H1 (cell line): ENCODE data around the gene LBR. TPM values are rescaled to one million over a fixed set of nuclear protein-coding genes. Genes with fewer than 3 reads are reported as not detected.

Source experiments
- CTCF ChIA-PET: fragments of 300-600 bp; sonication (Branson Sonifier 250); formaldehyde crosslinking; loops from one replicate; lab custom pipeline; 2021; ENCODE audit not compliant: partially characterized antibody; lab: Charles Lee
- POLR2A ChIA-PET: fragments of 300-600 bp; sonication (Branson Sonifier 250); formaldehyde crosslinking; loops from one replicate; lab custom pipeline; 2021; ENCODE audit warnings: inconsistent platforms; ENCODE audit not compliant: partially characterized antibody; lab: Charles Lee
- DNase-seq, 2 experiments: peaks; one replicate each; pipeline versions ENCODE4 v3.0.0 to v3.0.0-alpha.2; 2010 to 2022; ENCODE audit warnings: low spot score in 2 of 2, low read depth in 1 of 2, mixed read lengths in 1 of 2
- FAIRE-seq: peaks from 2 replicates; lab custom pipeline; 2011; peaks lifted over from hg19 to GRCh38; lab: Jason Lieb, UNC
- H2AFZ ChIP-seq: 2 replicates; pipeline ENCODE4 v1.8.1; 2012; ENCODE audit warnings: low read length, inconsistent platforms
- H2AK5ac ChIP-seq: 2 replicates; pipeline ENCODE4 v1.6.1; 2013; ENCODE audit warnings: low read depth, low read length
- H2BK120ac ChIP-seq: replicated peaks from 2 replicates; pipeline ENCODE3; 2013; ENCODE audit warnings: low read depth, low read length, inconsistent platforms
- H2BK12ac ChIP-seq: 2 replicates; pipeline ENCODE4 v1.6.1; 2013; ENCODE audit warnings: low read depth, low read length
- H2BK15ac ChIP-seq: 2 replicates; pipeline ENCODE4 v1.6.1; 2013; ENCODE audit warnings: low read length
- H2BK20ac ChIP-seq: 2 replicates; pipeline ENCODE4 v1.6.1; 2013; ENCODE audit warnings: low read length
- H2BK5ac ChIP-seq: 2 replicates; pipeline ENCODE4 v1.6.1; 2013; ENCODE audit warnings: low read depth, low read length
- H3K14ac ChIP-seq: 2 replicates; pipeline ENCODE4 v1.6.1; 2013; ENCODE audit warnings: inconsistent platforms; ENCODE audit not compliant: insufficient read length
- H3K18ac ChIP-seq: 2 replicates; pipeline ENCODE4 v1.6.1; 2013; ENCODE audit warnings: low read length; ENCODE audit errors: extremely low read depth
- H3K23ac ChIP-seq: 2 replicates; pipeline ENCODE4 v1.6.1; 2013; ENCODE audit warnings: inconsistent platforms; ENCODE audit not compliant: insufficient read length
- H3K23me2 ChIP-seq: 2 replicates; pipeline ENCODE4 v1.6.1; 2013; ENCODE audit warnings: low read depth, low read length
- H3K27ac ChIP-seq: 2 replicates; pipeline ENCODE4 v1.6.1; 2011; ENCODE audit warnings: low read depth, low read length, inconsistent platforms
- H3K27me3 ChIP-seq, 4 experiments: replicated peaks in 1 of 4; 1 replicate in 1 of 4; 2 replicates in 3 of 4; pipeline versions ENCODE4 v1.6.1 to v1.8.1; 2011 to 2013; ENCODE audit warnings: low read length in 3 of 4, mild to moderate bottlenecking in 3 of 4, inconsistent platforms in 2 of 4, mixed read lengths in 2 of 4, moderate library complexity in 1 of 4; ENCODE audit not compliant: control insufficient read depth in 3 of 4, insufficient read depth in 3 of 4; ENCODE audit errors: extremely low read depth in 1 of 4
- H3K36me3 ChIP-seq, 4 experiments: 2 replicates each; pipeline versions ENCODE4 v1.6.1 to v1.8.1; 2011 to 2013; ENCODE audit warnings: mild to moderate bottlenecking in 4 of 4, low read length in 3 of 4, moderate library complexity in 2 of 4, control low read depth in 1 of 4, inconsistent platforms in 1 of 4; ENCODE audit not compliant: insufficient read depth in 4 of 4, control insufficient read depth in 2 of 4
- H3K4ac ChIP-seq: replicated peaks from 2 replicates; pipeline ENCODE3; 2013; ENCODE audit warnings: low read length, low read depth, mixed read lengths, inconsistent platforms; ENCODE audit not compliant: insufficient read length
- H3K4me1 ChIP-seq, 4 experiments: replicated peaks in 1 of 4; 1 replicate in 1 of 4; 2 replicates in 3 of 4; pipeline versions ENCODE4 v1.6.1 to v1.8.1; 2011 to 2013; ENCODE audit warnings: low read length in 3 of 4, inconsistent platforms in 2 of 4, mixed read lengths in 1 of 4; ENCODE audit not compliant: insufficient read depth in 4 of 4, control insufficient read depth in 3 of 4
- H3K4me2 ChIP-seq, 2 experiments: 2 replicates each; pipeline versions ENCODE4 v1.6.1 to v1.8.1; 2011 to 2013; ENCODE audit warnings: low read depth in 2 of 2, low read length in 2 of 2, control low read depth in 1 of 2, inconsistent platforms in 1 of 2, mild to moderate bottlenecking in 1 of 2; ENCODE audit not compliant: insufficient read depth in 1 of 2
- H3K4me3 ChIP-seq, 4 experiments: fragments of 200-600, 300-600 bp in 1 of 4; sonication (generic), shearing (Covaris generic), sonication (Bioruptor Twin) in 1 of 4; 2 replicates each; pipeline versions ENCODE4 v1.5.1 to v1.8.1; 2011 to 2016; ENCODE audit warnings: low read length in 4 of 4, low read depth in 3 of 4, control low read depth in 2 of 4, inconsistent platforms in 2 of 4, mild to moderate bottlenecking in 2 of 4, mixed read lengths in 1 of 4, moderate library complexity in 1 of 4; ENCODE audit not compliant: insufficient read depth in 2 of 4; ENCODE audit errors: extremely low read depth in 1 of 4
- H3K56ac ChIP-seq: replicated peaks from 2 replicates; pipeline ENCODE3; 2013; ENCODE audit warnings: low read depth, mild to moderate bottlenecking, mixed read lengths, low read length, inconsistent platforms; ENCODE audit not compliant: insufficient read length
- H3K79me1 ChIP-seq: 2 replicates; pipeline ENCODE4 v1.6.1; 2013; ENCODE audit warnings: low read depth, low read length, control low read depth
- H3K79me2 ChIP-seq, 2 experiments: 2 replicates each; pipeline versions ENCODE4 v1.6.1 to v1.8.1; 2012 to 2013; ENCODE audit warnings: low read length in 2 of 2, mild to moderate bottlenecking in 2 of 2, inconsistent platforms in 1 of 2; ENCODE audit not compliant: insufficient read depth in 2 of 2, control insufficient read depth in 1 of 2
- H3K9ac ChIP-seq, 4 experiments: replicated peaks in 1 of 4; 1 replicate in 1 of 4; 2 replicates in 3 of 4; pipeline versions ENCODE4 v1.6.1 to v1.8.1; 2011 to 2013; ENCODE audit warnings: low read depth in 3 of 4, low read length in 3 of 4, control low read depth in 2 of 4, mild to moderate bottlenecking in 2 of 4, moderate library complexity in 2 of 4, inconsistent platforms in 1 of 4; ENCODE audit errors: extremely low read depth in 1 of 4
- H3K9me3 ChIP-seq, 2 experiments: 2 replicates each; pipeline versions ENCODE4 v1.6.1 to v1.8.1; 2012 to 2013; ENCODE audit warnings: mild to moderate bottlenecking in 2 of 2, moderate library complexity in 2 of 2, control low read depth in 1 of 2, inconsistent platforms in 1 of 2, low read depth in 1 of 2, low read length in 1 of 2, mixed read lengths in 1 of 2; ENCODE audit not compliant: insufficient read depth in 2 of 2
- H4K20me1 ChIP-seq, 2 experiments: replicated peaks in 1 of 2; 2 replicates each; pipeline versions ENCODE3 to v1.8.1; 2011 to 2013; ENCODE audit warnings: inconsistent platforms in 2 of 2, low read length in 2 of 2, mild to moderate bottlenecking in 1 of 2; ENCODE audit not compliant: insufficient read depth in 2 of 2, control insufficient read depth in 1 of 2
- H4K5ac ChIP-seq: 2 replicates; pipeline ENCODE4 v1.6.1; 2013; ENCODE audit warnings: low read length, low read depth, mixed read lengths, inconsistent platforms; ENCODE audit not compliant: insufficient read length
- H4K8ac ChIP-seq: 2 replicates; pipeline ENCODE4 v1.8.0; 2013; ENCODE audit warnings: mild to moderate bottlenecking, moderate library complexity, low read length, inconsistent platforms; ENCODE audit not compliant: insufficient read depth; ENCODE audit errors: extremely low read depth
- H4K91ac ChIP-seq: replicated peaks from 2 replicates; pipeline ENCODE3; 2013; ENCODE audit warnings: low read length, mixed read lengths, inconsistent platforms; ENCODE audit not compliant: insufficient read length
- ATF2 ChIP-seq: IDR thresholded peaks from 2 replicates; pipeline ENCODE4 v1.6.1; 2012; ENCODE audit warnings: low read length, inconsistent platforms
- CBX5 ChIP-seq: fragments of 300-800, 300-1000 bp; sonication (generic); IDR thresholded peaks from 2 replicates; pipeline ENCODE4 v1.7.1; 2016; ENCODE audit warnings: antibody characterized with exemption, low read length, low read depth
- EGR1 ChIP-seq: IDR thresholded peaks from 2 replicates; pipeline ENCODE4 v1.6.1; 2011; ENCODE audit warnings: low read depth, low read length, borderline replicate concordance
- GTF2F1 ChIP-seq: IDR thresholded peaks from 2 replicates; pipeline ENCODE4 v1.6.1; 2012; ENCODE audit warnings: low read depth, low read length, improper control_type of control experiment, borderline replicate concordance
- MAX ChIP-seq: IDR thresholded peaks from 2 replicates; pipeline ENCODE4 v1.6.1; 2012; ENCODE audit warnings: inconsistent platforms
- NANOG ChIP-seq: IDR thresholded peaks from 2 replicates; pipeline ENCODE4 v1.6.1; 2011; ENCODE audit warnings: low read length, low read depth, mild to moderate bottlenecking, inconsistent platforms; ENCODE audit not compliant: insufficient read depth, poor library complexity, severe bottlenecking
- NRF1 ChIP-seq: IDR thresholded peaks from 2 replicates; pipeline ENCODE4 v1.6.1; 2011; ENCODE audit warnings: mild to moderate bottlenecking, low read depth, low read length, improper control_type of control experiment
- PHF8 ChIP-seq: fragments of 200-600 bp; sonication (generic); conservative IDR thresholded peaks from 2 replicates; pipeline ENCODE4 v1.7.1; 2012; ENCODE audit warnings: low read depth, mild to moderate bottlenecking, inconsistent platforms, low read length, moderate library complexity
- SP1 ChIP-seq: IDR thresholded peaks from 2 replicates; pipeline ENCODE4 v1.6.1; 2011; ENCODE audit warnings: low read depth, low read length
- SUZ12 ChIP-seq: fragments of 200-600 bp; sonication (generic); IDR thresholded peaks from 2 replicates; pipeline ENCODE4 v1.6.1; 2012; ENCODE audit warnings: mild to moderate bottlenecking, inconsistent platforms, low read length, moderate library complexity, mixed read lengths
- TAF7 ChIP-seq: optimal IDR thresholded peaks from 2 replicates; pipeline ENCODE3; 2011; ENCODE audit warnings: low read depth, mild to moderate bottlenecking, inconsistent platforms, low read length, moderate library complexity, borderline replicate concordance
- TBP ChIP-seq: IDR thresholded peaks from 2 replicates; pipeline ENCODE4 v1.6.1; 2011; ENCODE audit warnings: low read depth, low read length, improper control_type of control experiment
- WGBS, 2 experiments: shearing (Covaris generic) in 1 of 2; methylation state at CpG; one replicate each; pipeline versions ENCODE4 v1.1.6 to v1.1.7; 2013 to 2015; ENCODE audit warnings: low lambda C conversion rate in 2 of 2, mixed read lengths in 2 of 2, inconsistent platforms in 1 of 2, low coverage in 1 of 2, missing lambda C conversion rate in 1 of 2; ENCODE audit not compliant: insufficient replicate concordance in 2 of 2, insufficient coverage in 1 of 2, insufficient read length in 1 of 2; ENCODE audit errors: extremely low coverage in 1 of 2, missing lambda C conversion rate in 1 of 2; 5-methylcytosine and 5-hydroxymethylcytosine counted together
- polyA plus RNA-seq, 7 experiments: library from polyadenylated mRNA; depleted of rRNA in 3 of 7; stranded (reverse) in 5 of 7; unstranded in 2 of 7; fragments of >200 nt in 5 of 7; fragments of 200-250 nt in 2 of 7; gene quantifications; 1 replicate in 5 of 7; 2 replicates in 1 of 7; 4 replicates in 1 of 7; pipeline versions ENCODE4 v1.2.1 to v1.2.3, GENCODE V29; 2011 to 2013; ENCODE audit warnings: missing spikeins in 2 of 7, mixed read lengths in 2 of 7
- total RNA-seq: library from RNA; stranded (reverse); fragmentation: NEBNext Ultra II Directional; extraction: Animal tissue kit (Norgen Biotek cat#: 25700); gene quantifications from 2 replicates; pipeline ENCODE4 v1.2.1, GENCODE V29; 2021

LBR gene
- total and polyA plus RNA-seq, 2 of the 8 experiments (the other 6 are each of a cell fraction or from before 2014, with no cell fraction given) = 32.1 to 89.8 TPM

- FAIRE-seq = no peak
- H3K23me2 ChIP-seq = peaks cover 11% of the 10 kb centered on the region
- WGBS, 2 experiments = 64% methylated on average over 7 of the region's 7 CpGs; no CpG with 5 or more reads in 1 of the 2 experiments
- no peak overlapping the region for H2BK5ac ChIP-seq
- no peak overlapping the region for H2BK120ac ChIP-seq
- POLR2A ChIA-PET = no interaction called here
- H3K27ac ChIP-seq = no peak overlapping the region
- H3K79me1 ChIP-seq = peaks cover 3% of the 10 kb centered on the region; the same call in 1 of the 2 replicates
- H3K14ac ChIP-seq = no peak overlapping the region
- H3K9ac ChIP-seq = no peak overlapping the region
- no peak overlapping the region for H4K8ac ChIP-seq
- H4K91ac ChIP-seq = no peak overlapping the region
- peaks cover 0 to 10% of the 10 kb centered on the region in 2 experiments; a peak in 3 of 4 replicates for H3K9me3 ChIP-seq
- H3K56ac ChIP-seq = no peak overlapping the region
- H3K23ac ChIP-seq = no peak overlapping the region
- peaks cover 6 to 20% of the 10 kb centered on the region in 2 experiments for H3K79me2 ChIP-seq
- no peak overlapping the region for H4K5ac ChIP-seq
- peaks cover 0 to 3% (median 1%) of the 10 kb centered on the region in 4 experiments; a peak in 2 of 7 replicates for H3K27me3 ChIP-seq
- DNase-seq = no peak
- H2BK15ac ChIP-seq = no peak overlapping the region
- no peak overlapping the region for H3K4ac ChIP-seq
- H2AFZ ChIP-seq = no peak overlapping the region
- H2AK5ac ChIP-seq = no peak overlapping the region
- H3K4me1 ChIP-seq = peaks cover under 1 to 10% (median 4%) of the 10 kb centered on the region in 4 experiments
- H3K4me3 ChIP-seq = no peak overlapping the region
- H2BK12ac ChIP-seq = no peak overlapping the region
- H3K4me2 ChIP-seq = no peak overlapping the region
- no peak overlapping the region for H2BK20ac ChIP-seq
- CTCF ChIA-PET = interaction anchor here (1.4 to 3.7 kb wide), 2 partner anchors 11 to 22 kb away, joined by 3 to 15 read pairs; no protein-coding TSS in a partner anchor
- 0 out of 8 replicates have a peak, but pooled peaks cover 0 to 5% (median 0%) of the 10 kb centered on the region in 4 experiments for H3K36me3 ChIP-seq
- H4K20me1 ChIP-seq = peaks cover 6 to 12% of the 10 kb centered on the region in 2 experiments
- H3K18ac ChIP-seq = no peak overlapping the region
- TF ChIP-seq SP1 = no peak
- TF ChIP-seq PHF8 = no peak
- TF ChIP-seq CBX5 = no peak
- no peak for TF ChIP-seq NANOG
- TF ChIP-seq MAX = no peak
- no peak for TF ChIP-seq TAF7
- TF ChIP-seq ATF2 = no peak
- no peak for TF ChIP-seq GTF2F1
- TF ChIP-seq TBP = no peak
- TF ChIP-seq SUZ12 = no peak
- TF ChIP-seq EGR1 = no peak
- no peak for TF ChIP-seq NRF1
These were observed 2.5 kb upstream of the LBR start for GRCh38 chr1:225430301-225430700.
